NCI-H345 treated with DMSO at 0.1 percent for 48 hours (cell line): ENCODE data around the gene SCCPDH.
"Not testable (repeated sequence)": the region's sequence is repeated elsewhere in the genome, so short reads cannot be mapped to it uniquely, and the experiment has no call there.

Experiments
- DNase-seq: peaks from one replicate; lab custom pipeline; 2025; ENCODE audit not compliant: unreplicated experiment; lab: John Stamatoyannopoulos, UW

The SCCPDH gene

GRCh38 chr1:246724016-246724730 is at the start of gene SCCPDH:
Gene SCCPDH (plus strand): TSS chr1:246724409. CDS start chr1:246724423, 14 bp downstream.
- DNase-seq, result peak; percentile 63

DNA sequence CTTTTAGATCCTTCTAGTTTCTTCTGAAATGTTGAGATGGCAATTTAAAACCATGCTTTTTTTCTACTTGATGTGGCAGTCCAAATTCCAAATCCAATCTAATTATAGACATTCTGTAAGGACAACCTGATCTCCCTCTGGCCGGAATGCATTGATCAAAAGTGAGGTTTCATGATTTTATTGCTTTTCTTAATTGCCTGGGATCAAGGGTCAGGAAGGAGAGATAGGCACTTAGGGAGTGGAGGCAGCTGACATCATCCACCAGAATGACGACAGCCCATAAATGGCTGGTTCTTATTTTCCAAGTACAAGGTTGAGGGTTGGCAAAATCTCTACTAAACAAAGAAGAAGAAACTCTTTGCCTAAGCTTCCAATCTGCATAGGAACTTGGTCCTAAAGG is 46.4 kb upstream of the SCCPDH start:
- no peak for DNase-seq

DNA sequence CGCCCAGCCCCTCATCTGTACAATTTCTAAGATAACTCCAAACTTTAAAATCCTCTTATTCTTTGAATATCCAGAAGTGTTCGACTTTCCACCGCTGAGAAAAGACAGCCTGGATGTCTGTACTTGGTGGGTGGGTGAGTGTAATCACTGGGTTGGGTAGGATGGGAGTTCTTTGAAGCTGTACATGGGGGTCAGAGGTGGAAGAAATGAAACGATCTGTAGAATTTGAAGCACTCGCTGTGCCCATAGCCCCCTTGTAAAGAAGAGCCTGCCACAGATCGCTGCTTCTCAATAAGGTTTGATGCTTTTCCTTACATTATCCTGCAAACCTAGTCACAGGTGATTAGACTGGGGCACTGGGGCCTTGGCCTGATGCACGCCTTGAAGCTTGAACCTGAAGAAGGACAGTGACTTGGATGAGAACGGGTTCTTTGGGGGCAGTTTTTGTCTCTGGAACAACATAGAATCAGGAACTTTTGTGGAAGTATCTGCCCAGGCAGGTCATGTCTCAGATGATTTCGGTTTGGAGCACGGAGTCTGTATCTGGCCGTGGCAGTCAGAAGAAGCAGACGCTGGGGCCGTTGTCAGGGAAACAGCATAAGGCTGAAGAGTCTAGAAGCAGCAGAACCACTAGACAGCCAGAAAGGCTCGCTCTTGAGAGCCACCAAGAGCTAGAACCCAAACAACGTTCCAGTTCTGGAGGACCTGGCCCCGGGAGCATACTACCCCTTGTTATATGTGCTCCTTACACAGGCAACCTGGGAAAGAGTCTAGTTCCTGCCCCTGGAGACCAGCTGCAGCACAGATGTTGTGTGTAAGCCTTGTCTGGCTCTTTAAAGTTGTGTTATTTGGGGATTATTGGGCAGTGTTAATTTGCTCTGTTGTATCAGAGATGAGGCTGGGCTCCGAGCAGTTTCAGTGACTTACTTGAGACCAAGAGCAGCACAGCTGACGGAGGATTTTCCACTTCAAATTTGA is 45.1 kb upstream of the SCCPDH start:
- no peak for DNase-seq

- DNase-seq, result no peak
These were observed 44.4 kb upstream of the SCCPDH start for GRCh38 chr1:246679794-246680177.

DNA sequence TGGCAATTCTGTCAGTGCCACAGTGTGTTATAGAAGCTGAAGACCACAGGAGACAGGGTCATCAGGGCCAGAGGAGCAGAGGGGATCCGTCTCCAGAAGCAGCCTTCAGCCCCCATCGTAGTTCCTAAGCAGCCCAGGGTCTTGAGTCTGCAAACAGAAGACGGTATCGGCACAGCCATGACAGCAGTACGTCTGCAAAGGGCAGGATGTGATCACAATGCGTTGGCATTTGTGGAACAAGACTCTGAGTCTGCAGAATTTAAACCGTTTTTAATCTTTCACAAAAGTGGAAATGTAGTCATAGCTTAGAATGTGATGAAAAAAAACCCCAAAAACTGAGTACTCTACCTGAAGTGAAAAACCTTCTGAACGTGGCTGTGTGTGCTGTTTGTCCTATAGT is 44.0 kb upstream of the SCCPDH start:
- no peak for DNase-seq

DNA sequence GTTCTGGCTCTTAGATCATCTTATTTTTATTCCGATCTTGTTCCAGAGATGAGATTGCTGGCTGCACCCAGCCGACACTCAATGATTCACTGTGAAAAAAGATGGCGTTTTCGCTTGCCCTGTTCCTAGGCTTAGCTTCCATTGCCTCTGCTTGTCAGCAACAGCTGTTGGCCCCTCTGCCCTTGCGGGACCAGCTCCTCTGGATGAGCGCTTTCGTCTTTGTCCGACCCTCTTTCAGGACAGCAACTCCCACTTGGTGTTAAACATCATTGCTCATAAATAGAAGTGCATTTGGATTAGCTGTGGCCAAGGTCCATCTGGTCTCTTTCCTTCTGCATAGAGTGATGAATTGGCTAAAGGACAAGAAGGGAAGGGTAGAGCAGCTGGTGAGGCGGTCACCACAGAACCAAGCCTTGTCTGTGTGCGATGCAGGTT is 43.5 kb upstream of the SCCPDH start:
- no peak for DNase-seq

GRCh38 chr1:246681900-246682895 is 42.0 kb upstream of the SCCPDH start:
- DNase-seq, result no peak

- DNase-seq, result no peak
These were observed 40.7 kb upstream of the SCCPDH start for GRCh38 chr1:246683521-246683920.

GRCh38 chr1:246687002-246687401 is 37.2 kb upstream of the SCCPDH start:
- no peak for DNase-seq

DNA sequence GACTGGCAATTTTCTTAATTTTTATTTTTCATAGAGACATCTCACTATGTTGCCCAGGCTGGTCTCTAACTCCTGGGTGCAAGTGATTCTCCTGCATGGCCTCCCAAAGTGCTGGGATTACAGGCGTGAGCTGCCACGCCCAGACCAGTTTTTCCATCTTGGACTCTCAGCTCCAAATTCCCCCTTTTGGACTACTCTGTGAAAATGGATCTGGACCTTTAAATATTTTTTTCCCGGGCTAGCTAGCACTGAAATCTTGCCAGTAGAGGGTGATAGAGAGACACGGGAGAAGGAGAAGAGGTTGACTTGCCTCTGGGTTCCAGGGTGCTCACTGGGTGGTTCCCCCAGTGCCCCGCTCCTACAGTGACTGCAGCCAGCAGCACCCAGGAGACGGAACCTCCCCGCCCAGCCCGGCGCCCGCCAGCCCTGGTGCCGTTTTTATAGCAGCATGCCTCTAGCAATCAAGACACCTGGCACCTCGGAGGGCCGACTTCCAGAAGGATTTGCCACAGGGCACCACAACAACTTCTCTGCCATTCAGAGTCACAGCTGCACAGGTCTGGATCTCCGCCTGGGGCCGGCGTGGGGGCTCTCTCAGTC is 34.7 kb upstream of the SCCPDH start:
- peak; percentile 49 for DNase-seq

DNA sequence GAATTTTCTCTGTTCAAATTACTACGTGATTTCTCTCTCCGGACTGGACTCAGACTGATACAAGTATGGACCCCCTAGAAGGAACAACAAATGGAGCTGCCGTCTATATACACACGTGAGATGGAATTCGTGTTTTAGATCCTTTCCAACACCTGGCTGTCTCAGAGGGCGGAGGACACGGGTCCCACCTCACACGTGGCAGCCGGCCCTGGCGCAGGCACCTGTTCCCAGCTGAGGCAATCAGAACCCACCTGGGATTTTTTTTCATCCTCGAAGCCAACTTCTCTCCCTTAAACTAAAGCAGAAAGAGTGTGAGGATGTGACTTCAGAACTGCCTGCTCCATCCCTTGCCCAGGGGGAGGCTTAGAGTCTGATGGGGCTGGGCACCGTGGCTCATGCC is 34.1 kb upstream of the SCCPDH start:
- DNase-seq, result no peak

DNA sequence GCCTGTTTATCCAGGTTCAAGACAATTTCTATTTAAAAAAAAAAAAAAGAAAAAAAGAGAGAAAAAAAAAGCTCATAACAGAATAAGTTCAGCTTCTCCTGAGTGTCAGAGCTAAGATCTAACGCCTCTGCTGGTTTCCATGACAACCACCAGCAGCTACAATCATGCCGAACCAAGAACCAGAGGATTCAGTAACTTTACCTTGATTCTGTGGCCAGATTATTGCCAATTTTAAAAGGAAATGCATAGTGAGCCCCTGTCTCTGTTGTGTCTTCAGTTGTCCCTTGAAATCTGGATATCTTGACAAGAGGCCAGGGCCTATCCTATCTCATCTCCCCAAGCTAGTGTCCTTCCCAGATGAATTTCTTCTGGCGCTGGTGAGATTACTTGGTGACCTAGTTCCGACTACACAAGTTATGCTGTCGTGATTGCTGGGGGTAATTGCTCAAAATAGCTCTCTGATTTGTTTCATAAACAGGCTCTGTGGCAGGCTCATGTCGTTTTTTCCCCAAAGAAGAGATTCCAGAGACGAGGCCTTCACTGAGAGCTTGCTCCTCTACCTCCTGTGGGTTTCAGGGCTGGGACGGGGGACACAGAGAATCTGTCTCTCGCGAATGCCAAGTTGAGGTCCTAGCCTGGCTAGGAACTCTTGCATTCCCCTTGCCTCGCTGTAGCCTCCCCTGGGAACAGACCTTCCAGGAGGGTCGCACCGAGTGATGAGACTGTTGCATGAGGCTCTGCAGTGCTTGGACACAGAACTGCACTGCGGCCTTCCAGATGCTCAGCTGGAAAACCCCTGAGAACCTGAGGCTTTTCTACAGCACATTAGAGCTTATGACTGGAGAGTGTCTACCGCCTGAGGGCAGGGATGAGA is 32.4 kb upstream of the SCCPDH start:
- DNase-seq, result no peak

- DNase-seq, result not testable (repeated sequence)
These were observed 29.9 kb upstream of the SCCPDH start for GRCh38 chr1:246694213-246694895.

GRCh38 chr1:246695136-246695535 is 29.1 kb upstream of the SCCPDH start:
- DNase-seq, result no peak

GRCh38 chr1:246695666-246696065 is 28.5 kb upstream of the SCCPDH start:
- DNase-seq, result no peak

DNA sequence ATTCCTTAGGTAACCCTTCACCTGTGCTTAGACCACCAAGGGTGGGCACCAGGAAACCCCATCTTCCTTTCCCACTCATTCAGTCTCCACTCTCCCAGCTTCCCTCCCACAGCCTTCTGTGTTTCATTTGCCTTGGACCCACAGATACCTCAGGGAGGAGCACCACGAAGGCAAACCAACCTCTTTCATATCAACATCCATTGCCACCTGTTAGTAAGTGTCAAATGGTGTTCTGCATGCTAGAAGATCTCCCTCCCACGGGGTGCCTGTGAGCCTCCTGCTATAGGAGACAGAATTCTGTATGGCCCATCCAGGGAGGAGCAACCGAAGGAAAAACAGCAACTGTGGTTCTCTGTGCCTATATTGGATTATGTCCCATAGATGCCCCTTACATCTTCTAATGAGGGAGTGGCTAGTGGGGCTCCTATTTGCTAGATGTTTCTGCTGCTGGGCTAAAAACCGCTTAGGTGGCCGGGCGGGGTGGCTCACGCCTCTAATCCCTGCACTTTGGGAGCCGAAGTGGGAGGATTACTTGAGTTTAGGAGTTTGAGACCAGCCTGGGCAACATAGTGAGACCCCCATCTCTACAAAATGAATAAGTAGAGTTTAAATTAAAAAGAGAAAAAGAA is 25.6 kb upstream of the SCCPDH start:
- no peak for DNase-seq

DNA sequence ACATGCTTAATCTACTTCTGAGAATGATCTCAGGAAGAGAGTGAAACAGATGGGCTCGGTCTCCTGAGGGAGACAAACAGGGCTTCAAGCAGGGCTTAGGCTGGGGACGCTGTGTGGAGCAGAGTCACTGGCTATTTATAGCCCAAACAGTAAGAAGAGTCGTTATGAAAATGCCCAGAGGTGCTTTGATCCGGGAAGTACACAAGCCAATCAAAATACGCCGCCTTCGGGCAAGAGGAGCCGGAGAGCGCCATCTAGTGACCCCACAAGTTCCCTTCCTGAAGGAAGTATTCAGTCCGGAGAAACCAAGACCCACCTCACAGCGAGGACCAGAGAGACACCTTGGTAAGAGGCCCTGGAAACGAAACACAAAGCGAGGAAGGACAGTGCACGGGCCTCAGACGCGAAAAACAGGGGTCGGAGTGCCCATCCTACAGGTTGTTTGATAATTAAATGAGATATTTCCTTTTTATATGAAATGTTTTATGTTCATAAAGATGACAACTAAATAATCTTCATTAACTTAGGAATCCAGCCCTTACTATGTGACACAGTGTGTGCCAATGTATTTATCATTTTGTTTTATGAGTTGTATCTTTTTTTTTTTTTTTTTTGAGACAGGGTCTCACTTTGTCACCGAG is 25.0 kb upstream of the SCCPDH start:
- DNase-seq, result peak; percentile 88

DNA sequence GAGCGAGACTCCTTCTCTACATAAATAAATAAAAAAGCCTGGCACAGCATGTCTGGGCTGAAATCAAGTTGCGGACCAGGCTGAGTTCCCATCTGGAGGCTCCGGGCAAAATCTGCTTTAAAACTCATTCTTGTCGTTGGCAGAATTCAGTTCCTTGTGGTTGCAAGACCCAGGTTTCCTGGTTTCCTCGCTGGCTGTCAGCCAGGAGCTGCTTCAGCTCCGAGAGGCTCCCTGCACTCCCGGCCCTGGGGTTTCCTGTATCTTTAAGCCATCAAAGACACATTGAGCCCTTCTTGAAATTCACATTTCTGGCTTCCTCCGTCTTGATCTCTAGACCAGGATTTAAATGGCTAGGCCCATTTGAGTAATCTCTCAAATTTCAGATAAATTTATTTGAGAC is 20.6 kb upstream of the SCCPDH start:
- DNase-seq, result no peak
